H1 (cell line): ENCODE results near the gene SULF2. TPM values are rescaled to one million over a fixed set of nuclear protein-coding genes. Genes with fewer than 3 reads are reported as not detected.

Experiments
- CTCF ChIA-PET: fragments of 300-600 bp; sonication (Branson Sonifier 250); formaldehyde crosslinking; loops from one replicate; lab custom pipeline; 2021; ENCODE audit not compliant: partially characterized antibody; lab: Charles Lee
- POLR2A ChIA-PET: fragments of 300-600 bp; sonication (Branson Sonifier 250); formaldehyde crosslinking; loops from one replicate; lab custom pipeline; 2021; ENCODE audit warnings: inconsistent platforms; ENCODE audit not compliant: partially characterized antibody; lab: Charles Lee
- DNase-seq, 2 experiments: peaks; one replicate each; pipeline versions ENCODE4 v3.0.0 to v3.0.0-alpha.2; 2010 to 2022; ENCODE audit warnings: low spot score in 2 of 2, low read depth in 1 of 2, mixed read lengths in 1 of 2
- FAIRE-seq: peaks from 2 replicates; lab custom pipeline; 2011; peaks lifted over from hg19 to GRCh38; lab: Jason Lieb, UNC
- H2AFZ ChIP-seq: 2 replicates; pipeline ENCODE4 v1.8.1; 2012; ENCODE audit warnings: low read length, inconsistent platforms
- H2AK5ac ChIP-seq: 2 replicates; pipeline ENCODE4 v1.6.1; 2013; ENCODE audit warnings: low read depth, low read length
- H2BK120ac ChIP-seq: replicated peaks from 2 replicates; pipeline ENCODE3; 2013; ENCODE audit warnings: low read depth, low read length, inconsistent platforms
- H2BK12ac ChIP-seq: 2 replicates; pipeline ENCODE4 v1.6.1; 2013; ENCODE audit warnings: low read depth, low read length
- H2BK15ac ChIP-seq: 2 replicates; pipeline ENCODE4 v1.6.1; 2013; ENCODE audit warnings: low read length
- H2BK20ac ChIP-seq: 2 replicates; pipeline ENCODE4 v1.6.1; 2013; ENCODE audit warnings: low read length
- H2BK5ac ChIP-seq: 2 replicates; pipeline ENCODE4 v1.6.1; 2013; ENCODE audit warnings: low read depth, low read length
- H3K14ac ChIP-seq: 2 replicates; pipeline ENCODE4 v1.6.1; 2013; ENCODE audit warnings: inconsistent platforms; ENCODE audit not compliant: insufficient read length
- H3K18ac ChIP-seq: 2 replicates; pipeline ENCODE4 v1.6.1; 2013; ENCODE audit warnings: low read length; ENCODE audit errors: extremely low read depth
- H3K23ac ChIP-seq: 2 replicates; pipeline ENCODE4 v1.6.1; 2013; ENCODE audit warnings: inconsistent platforms; ENCODE audit not compliant: insufficient read length
- H3K23me2 ChIP-seq: 2 replicates; pipeline ENCODE4 v1.6.1; 2013; ENCODE audit warnings: low read depth, low read length
- H3K27ac ChIP-seq: 2 replicates; pipeline ENCODE4 v1.6.1; 2011; ENCODE audit warnings: low read depth, low read length, inconsistent platforms
- H3K27me3 ChIP-seq, 4 experiments: replicated peaks in 1 of 4; 1 replicate in 1 of 4; 2 replicates in 3 of 4; pipeline versions ENCODE4 v1.6.1 to v1.8.1; 2011 to 2013; ENCODE audit warnings: low read length in 3 of 4, mild to moderate bottlenecking in 3 of 4, inconsistent platforms in 2 of 4, mixed read lengths in 2 of 4, moderate library complexity in 1 of 4; ENCODE audit not compliant: control insufficient read depth in 3 of 4, insufficient read depth in 3 of 4; ENCODE audit errors: extremely low read depth in 1 of 4
- H3K36me3 ChIP-seq, 4 experiments: 2 replicates each; pipeline versions ENCODE4 v1.6.1 to v1.8.1; 2011 to 2013; ENCODE audit warnings: mild to moderate bottlenecking in 4 of 4, low read length in 3 of 4, moderate library complexity in 2 of 4, control low read depth in 1 of 4, inconsistent platforms in 1 of 4; ENCODE audit not compliant: insufficient read depth in 4 of 4, control insufficient read depth in 2 of 4
- H3K4ac ChIP-seq: replicated peaks from 2 replicates; pipeline ENCODE3; 2013; ENCODE audit warnings: low read length, low read depth, mixed read lengths, inconsistent platforms; ENCODE audit not compliant: insufficient read length
- H3K4me1 ChIP-seq, 4 experiments: replicated peaks in 1 of 4; 1 replicate in 1 of 4; 2 replicates in 3 of 4; pipeline versions ENCODE4 v1.6.1 to v1.8.1; 2011 to 2013; ENCODE audit warnings: low read length in 3 of 4, inconsistent platforms in 2 of 4, mixed read lengths in 1 of 4; ENCODE audit not compliant: insufficient read depth in 4 of 4, control insufficient read depth in 3 of 4
- H3K4me2 ChIP-seq, 2 experiments: 2 replicates each; pipeline versions ENCODE4 v1.6.1 to v1.8.1; 2011 to 2013; ENCODE audit warnings: low read depth in 2 of 2, low read length in 2 of 2, control low read depth in 1 of 2, inconsistent platforms in 1 of 2, mild to moderate bottlenecking in 1 of 2; ENCODE audit not compliant: insufficient read depth in 1 of 2
- H3K4me3 ChIP-seq, 4 experiments: fragments of 200-600, 300-600 bp in 1 of 4; sonication (generic), shearing (Covaris generic), sonication (Bioruptor Twin) in 1 of 4; 2 replicates each; pipeline versions ENCODE4 v1.5.1 to v1.8.1; 2011 to 2016; ENCODE audit warnings: low read length in 4 of 4, low read depth in 3 of 4, control low read depth in 2 of 4, inconsistent platforms in 2 of 4, mild to moderate bottlenecking in 2 of 4, mixed read lengths in 1 of 4, moderate library complexity in 1 of 4; ENCODE audit not compliant: insufficient read depth in 2 of 4; ENCODE audit errors: extremely low read depth in 1 of 4
- H3K56ac ChIP-seq: replicated peaks from 2 replicates; pipeline ENCODE3; 2013; ENCODE audit warnings: low read depth, mild to moderate bottlenecking, mixed read lengths, low read length, inconsistent platforms; ENCODE audit not compliant: insufficient read length
- H3K79me1 ChIP-seq: 2 replicates; pipeline ENCODE4 v1.6.1; 2013; ENCODE audit warnings: low read depth, low read length, control low read depth
- H3K79me2 ChIP-seq, 2 experiments: 2 replicates each; pipeline versions ENCODE4 v1.6.1 to v1.8.1; 2012 to 2013; ENCODE audit warnings: low read length in 2 of 2, mild to moderate bottlenecking in 2 of 2, inconsistent platforms in 1 of 2; ENCODE audit not compliant: insufficient read depth in 2 of 2, control insufficient read depth in 1 of 2
- H3K9ac ChIP-seq, 4 experiments: replicated peaks in 1 of 4; 1 replicate in 1 of 4; 2 replicates in 3 of 4; pipeline versions ENCODE4 v1.6.1 to v1.8.1; 2011 to 2013; ENCODE audit warnings: low read depth in 3 of 4, low read length in 3 of 4, control low read depth in 2 of 4, mild to moderate bottlenecking in 2 of 4, moderate library complexity in 2 of 4, inconsistent platforms in 1 of 4; ENCODE audit errors: extremely low read depth in 1 of 4
- H3K9me3 ChIP-seq, 2 experiments: 2 replicates each; pipeline versions ENCODE4 v1.6.1 to v1.8.1; 2012 to 2013; ENCODE audit warnings: mild to moderate bottlenecking in 2 of 2, moderate library complexity in 2 of 2, control low read depth in 1 of 2, inconsistent platforms in 1 of 2, low read depth in 1 of 2, low read length in 1 of 2, mixed read lengths in 1 of 2; ENCODE audit not compliant: insufficient read depth in 2 of 2
- H4K20me1 ChIP-seq, 2 experiments: replicated peaks in 1 of 2; 2 replicates each; pipeline versions ENCODE3 to v1.8.1; 2011 to 2013; ENCODE audit warnings: inconsistent platforms in 2 of 2, low read length in 2 of 2, mild to moderate bottlenecking in 1 of 2; ENCODE audit not compliant: insufficient read depth in 2 of 2, control insufficient read depth in 1 of 2
- H4K5ac ChIP-seq: 2 replicates; pipeline ENCODE4 v1.6.1; 2013; ENCODE audit warnings: low read length, low read depth, mixed read lengths, inconsistent platforms; ENCODE audit not compliant: insufficient read length
- H4K8ac ChIP-seq: 2 replicates; pipeline ENCODE4 v1.8.0; 2013; ENCODE audit warnings: mild to moderate bottlenecking, moderate library complexity, low read length, inconsistent platforms; ENCODE audit not compliant: insufficient read depth; ENCODE audit errors: extremely low read depth
- H4K91ac ChIP-seq: replicated peaks from 2 replicates; pipeline ENCODE3; 2013; ENCODE audit warnings: low read length, mixed read lengths, inconsistent platforms; ENCODE audit not compliant: insufficient read length
- CTCF ChIP-seq, 3 experiments: IDR thresholded peaks; 1 replicate in 2 of 3; 2 replicates in 1 of 3; pipeline versions ENCODE4 v1.5.1 to v1.6.1; 2011; ENCODE audit warnings: low read length in 3 of 3, mild to moderate bottlenecking in 3 of 3, inconsistent platforms in 2 of 3, low read depth in 1 of 3, moderate library complexity in 1 of 3; ENCODE audit not compliant: insufficient read depth in 1 of 3; ENCODE audit errors: control extremely low read depth in 1 of 3
- E2F6 ChIP-seq: IDR thresholded peaks from 2 replicates; pipeline ENCODE4 v1.6.1; 2012; ENCODE audit warnings: inconsistent platforms
- GABPA ChIP-seq: IDR thresholded peaks from 2 replicates; pipeline ENCODE4 v1.6.1; 2011; ENCODE audit warnings: mild to moderate bottlenecking, low read length, moderate library complexity, borderline replicate concordance; ENCODE audit not compliant: insufficient read depth
- JUND ChIP-seq: IDR thresholded peaks from 2 replicates; pipeline ENCODE4 v1.6.1; 2011; ENCODE audit warnings: mild to moderate bottlenecking, improper control_type of control experiment, low read length
- MAFK ChIP-seq: IDR thresholded peaks from 2 replicates; pipeline ENCODE4 v1.6.1; 2012; ENCODE audit warnings: low read depth, mild to moderate bottlenecking, improper control_type of control experiment, low read length
- SIN3A ChIP-seq, 2 experiments: IDR thresholded peaks in 1 of 2; conservative IDR thresholded peaks in 1 of 2; 2 replicates each; pipeline ENCODE4 v1.6.1; 2011 to 2012; ENCODE audit warnings: low read length in 2 of 2, improper control_type of control experiment in 1 of 2, low read depth in 1 of 2, mild to moderate bottlenecking in 1 of 2
- SRF ChIP-seq: IDR thresholded peaks from 2 replicates; pipeline ENCODE4 v1.6.1; 2011; ENCODE audit warnings: mild to moderate bottlenecking, low read depth, low read length, moderate library complexity
- WGBS, 2 experiments: shearing (Covaris generic) in 1 of 2; methylation state at CpG; one replicate each; pipeline versions ENCODE4 v1.1.6 to v1.1.7; 2013 to 2015; ENCODE audit warnings: low lambda C conversion rate in 2 of 2, mixed read lengths in 2 of 2, inconsistent platforms in 1 of 2, low coverage in 1 of 2, missing lambda C conversion rate in 1 of 2; ENCODE audit not compliant: insufficient replicate concordance in 2 of 2, insufficient coverage in 1 of 2, insufficient read length in 1 of 2; ENCODE audit errors: extremely low coverage in 1 of 2, missing lambda C conversion rate in 1 of 2; 5-methylcytosine and 5-hydroxymethylcytosine counted together
- polyA plus RNA-seq, 7 experiments: library from polyadenylated mRNA; depleted of rRNA in 3 of 7; stranded (reverse) in 5 of 7; unstranded in 2 of 7; fragments of >200 nt in 5 of 7; fragments of 200-250 nt in 2 of 7; gene quantifications; 1 replicate in 5 of 7; 2 replicates in 1 of 7; 4 replicates in 1 of 7; pipeline versions ENCODE4 v1.2.1 to v1.2.3, GENCODE V29; 2011 to 2013; ENCODE audit warnings: missing spikeins in 2 of 7, mixed read lengths in 2 of 7
- total RNA-seq: library from RNA; stranded (reverse); fragmentation: NEBNext Ultra II Directional; extraction: Animal tissue kit (Norgen Biotek cat#: 25700); gene quantifications from 2 replicates; pipeline ENCODE4 v1.2.1, GENCODE V29; 2021
- TF ChIP-seq, protein P1 (sequence below): IDR thresholded peaks from 2 replicates; pipeline ENCODE4 v1.6.1; 2011; ENCODE audit warnings: low read depth, mild to moderate bottlenecking, low read length; ENCODE audit not compliant: insufficient read depth

The SULF2 gene
- total and polyA plus RNA-seq, 2 of the 8 experiments (the other 6 are each of a cell fraction or from before 2014, with no cell fraction given) = 15.7 to 28.2 TPM

GRCh38 chr20:47800623-47801022, 15.3 kb upstream of the SULF2 start:
- 83% methylated on average over 7 of the region's 11 CpGs; no CpG with 5 or more reads in 1 of the 2 experiments for WGBS, 2 experiments
- no peak for TF ChIP-seq SRF
- TF ChIP-seq SIN3A (conservative IDR thresholded peaks at IDR 0.05 in 1 of 2, IDR thresholded peaks at IDR 0.05 in 1 of 2; ENCODE audit: low read depth in 1 of 2, low read length in 2 of 2) = no peak
- TF ChIP-seq JUND = no peak
- TF ChIP-seq CTCF (IDR thresholded peaks at IDR 0.05; ENCODE audit: control extremely low read depth in 1 of 3, insufficient read depth in 1 of 3, low read depth in 1 of 3, low read length in 3 of 3) = no peak
- TF ChIP-seq MAFK = no peak
- TF ChIP-seq, protein P1, sequence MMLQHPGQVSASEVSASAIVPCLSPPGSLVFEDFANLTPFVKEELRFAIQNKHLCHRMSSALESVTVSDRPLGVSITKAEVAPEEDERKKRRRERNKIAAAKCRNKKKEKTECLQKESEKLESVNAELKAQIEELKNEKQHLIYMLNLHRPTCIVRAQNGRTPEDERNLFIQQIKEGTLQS = no peak
- no peak for TF ChIP-seq E2F6
- TF ChIP-seq GABPA = no peak

More at GRCh38 chr20:47800623-47801022, 15.3 kb upstream of the SULF2 start:
- peak overlapping the region; percentile 98; the same call in 1 of the 2 replicates for H2AK5ac ChIP-seq
- no peak overlapping the region for H3K14ac ChIP-seq
- no peak overlapping the region for H3K23ac ChIP-seq
- H3K56ac ChIP-seq = no peak overlapping the region
- H3K79me2 ChIP-seq = no peaks in the 10 kb centered on the region
- H4K5ac ChIP-seq = no peak overlapping the region
- no peaks in the 10 kb centered on the region for H3K36me3 ChIP-seq
- no peaks in the 10 kb centered on the region for H4K20me1 ChIP-seq
- peaks cover 0 to 9% (median 1%) of the 10 kb centered on the region in 4 experiments; a peak in 5 of 7 replicates for H3K4me1 ChIP-seq
- POLR2A ChIA-PET = no interaction called here
- no peak overlapping the region for H4K91ac ChIP-seq
- peak overlapping the region; percentile 99; the same call in 1 of the 2 replicates for H2BK15ac ChIP-seq
- H3K9me3 ChIP-seq = no peaks in the 10 kb centered on the region
- H2BK120ac ChIP-seq = no peak overlapping the region
- 0 out of 2 replicates have a peak overlapping the region, but pooled peaks have one; percentile 71 for H2BK5ac ChIP-seq
- no peaks in the 10 kb centered on the region for H3K79me1 ChIP-seq
- no peak overlapping the region for H3K9ac ChIP-seq
- no peak overlapping the region for H3K4ac ChIP-seq
- peak overlapping the region; percentile 45; the same call in 1 of the 2 replicates for H2BK12ac ChIP-seq
- H2BK20ac ChIP-seq = peak overlapping the region; percentile 29; the same call in 1 of the 2 replicates
- H3K4me2 ChIP-seq = no peak overlapping the region
- H3K27me3 ChIP-seq = peaks cover 0 to 10% (median 0%) of the 10 kb centered on the region in 4 experiments; a peak in 2 of 7 replicates
- CTCF ChIA-PET = interaction anchor here (1.1 kb wide), 1 partner anchor 123 kb away, joined by 4 read pairs; no protein-coding TSS in a partner anchor
- H3K4me3 ChIP-seq = no peak overlapping the region
- H3K27ac ChIP-seq = no peak overlapping the region
- H2AFZ ChIP-seq = no peak overlapping the region
- no peak for DNase-seq
- H3K18ac ChIP-seq = no peak overlapping the region
- peaks cover 6% of the 10 kb centered on the region for H3K23me2 ChIP-seq
- H4K8ac ChIP-seq = peak overlapping the region; percentile 36; the same call in 1 of the 2 replicates
- no peak for FAIRE-seq
